HG03439 (cell line): ENCODE measurements around the gene NLN.
"Not testable (repeated sequence)": the region's sequence is repeated elsewhere in the genome, so short reads cannot be mapped to it uniquely, and the experiment has no call there.

ENCODE experiments used
- ATAC-seq: cut with Tn5 transposase; IDR thresholded peaks from one replicate; pipeline ENCODE4 v1.9.1; 2021; ENCODE audit warnings: mild to moderate bottlenecking, moderate library complexity; ENCODE audit not compliant: unreplicated experiment

The NLN gene

DNA sequence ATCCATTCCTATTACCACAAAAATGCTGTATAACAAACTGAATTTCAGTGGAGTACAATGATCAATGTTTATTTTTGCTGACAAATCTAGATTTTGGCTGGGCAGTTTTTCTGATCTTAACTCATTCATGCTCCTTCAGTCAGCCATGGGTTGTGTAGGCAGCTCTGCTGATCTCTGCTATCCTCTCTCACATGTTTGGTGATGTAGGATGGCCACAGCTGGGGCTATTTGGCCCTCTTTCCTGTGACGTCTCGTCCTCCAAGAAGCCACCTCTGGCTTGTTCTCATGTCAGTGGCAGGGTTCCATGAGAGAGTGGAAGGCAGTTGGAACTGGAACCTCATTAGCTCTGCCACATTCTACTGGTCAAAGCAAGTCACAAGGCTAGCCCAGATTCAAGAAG lies 8.9 kb downstream of the NLN start:
- no peak for ATAC-seq

DNA sequence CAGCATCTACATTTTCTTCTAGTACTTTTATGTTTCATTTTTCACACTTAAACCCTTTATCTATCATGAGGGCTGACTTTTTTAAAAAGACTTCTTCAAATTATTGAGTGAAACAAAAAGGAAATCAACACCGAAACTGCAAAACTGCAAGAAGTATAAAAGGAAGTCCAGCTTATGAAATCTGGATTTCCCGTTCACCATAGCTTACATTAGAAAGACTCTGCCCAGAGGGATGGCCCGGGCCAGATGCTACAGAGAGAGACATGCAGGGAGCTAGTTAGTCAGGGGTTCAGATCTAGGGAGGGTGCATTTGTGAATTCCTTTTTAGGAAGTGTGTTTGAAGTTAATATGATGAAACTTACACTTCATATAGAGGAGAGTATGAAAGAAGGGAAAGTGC lies 10.0 kb downstream of the NLN start:
- ATAC-seq: not testable (repeated sequence)

DNA sequence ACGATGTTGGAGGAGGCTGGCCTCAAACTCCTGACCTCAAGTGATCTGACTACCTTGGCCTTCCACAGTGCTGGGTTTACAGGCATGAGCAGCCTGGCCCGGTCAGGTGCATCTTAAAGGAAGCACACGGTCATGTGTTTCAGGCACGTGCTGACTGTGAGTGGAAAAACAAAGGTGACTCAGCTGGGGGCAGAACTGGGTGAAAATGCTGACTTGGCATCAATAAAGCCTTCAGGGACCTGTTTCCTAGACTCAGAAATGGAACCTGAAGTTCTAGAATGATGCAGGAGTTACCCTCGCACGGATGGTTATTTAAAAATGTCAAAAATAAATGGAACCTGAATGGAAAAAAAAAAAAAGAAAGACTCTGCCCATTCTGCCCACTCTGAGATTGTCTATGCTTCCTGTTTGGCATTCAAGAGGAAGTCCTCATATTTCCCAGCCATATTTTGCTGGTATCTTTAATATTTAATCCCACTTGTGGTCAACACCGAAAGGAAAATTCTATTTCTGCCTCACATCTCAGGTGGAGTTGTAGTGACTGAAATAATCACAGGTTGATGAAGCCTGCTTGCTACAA lies 12.3 kb downstream of the NLN start:
- ATAC-seq: not testable (repeated sequence)

DNA sequence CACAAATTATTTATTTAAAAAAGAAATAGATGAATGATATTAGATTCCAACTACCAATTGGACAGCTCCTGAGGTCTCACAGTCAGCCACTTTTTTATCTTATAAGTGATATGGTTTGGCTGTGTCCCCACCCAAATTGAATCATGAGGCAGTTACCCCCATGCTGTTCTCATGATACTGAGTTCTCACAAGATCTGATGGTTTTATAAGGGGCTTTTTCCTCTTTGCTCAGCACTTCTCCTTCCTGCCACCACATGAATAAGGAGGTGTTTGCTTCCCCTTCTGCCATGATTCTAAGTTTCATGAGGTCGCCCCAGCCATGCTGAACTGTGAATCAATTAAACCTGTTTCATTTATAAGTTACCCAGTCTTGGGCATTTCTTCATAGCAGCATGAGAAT lies 12.9 kb downstream of the NLN start:
- ATAC-seq: no peak

DNA sequence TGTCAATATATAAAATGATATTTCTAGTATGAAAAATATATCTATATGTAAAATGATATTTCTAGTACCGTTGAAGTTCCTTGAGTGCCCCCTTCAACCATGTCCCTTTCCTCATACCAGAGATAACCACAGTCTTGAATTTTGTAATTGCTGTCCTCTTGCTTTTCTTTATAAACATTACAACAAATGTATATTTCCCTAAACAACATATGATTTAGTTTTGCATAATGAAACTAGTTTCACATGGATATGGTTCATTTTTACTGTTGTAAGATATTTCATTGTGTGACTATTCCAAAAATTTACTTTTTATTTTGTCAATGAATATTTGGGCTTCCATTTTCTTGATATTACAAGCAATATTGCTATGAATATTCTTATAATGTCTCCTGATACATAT lies 14.0 kb downstream of the NLN start:
- ATAC-seq: no peak

DNA sequence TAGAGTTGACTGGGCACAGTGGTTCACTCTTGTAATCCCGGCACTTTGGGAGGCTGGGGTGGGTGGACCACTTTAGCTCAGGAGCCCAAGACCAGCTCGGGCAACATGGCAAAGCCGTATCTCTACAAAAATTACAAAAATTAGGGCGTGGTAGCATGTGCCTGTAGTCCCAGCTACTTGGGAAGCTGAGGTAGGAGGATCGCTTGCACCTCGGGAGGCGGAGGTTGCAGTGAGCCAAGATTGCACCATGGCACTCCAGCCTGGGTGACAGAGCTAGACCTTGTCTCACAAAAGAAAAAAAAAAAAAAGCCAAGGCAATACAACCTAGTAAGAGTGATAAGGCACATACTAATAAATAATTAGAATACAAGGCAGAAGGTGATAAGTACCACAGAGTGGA lies 15.8 kb downstream of the NLN start:
- no peak for ATAC-seq

GRCh38 chr5:65738305-65738704 lies 16.3 kb downstream of the NLN start:
- no peak for ATAC-seq

DNA sequence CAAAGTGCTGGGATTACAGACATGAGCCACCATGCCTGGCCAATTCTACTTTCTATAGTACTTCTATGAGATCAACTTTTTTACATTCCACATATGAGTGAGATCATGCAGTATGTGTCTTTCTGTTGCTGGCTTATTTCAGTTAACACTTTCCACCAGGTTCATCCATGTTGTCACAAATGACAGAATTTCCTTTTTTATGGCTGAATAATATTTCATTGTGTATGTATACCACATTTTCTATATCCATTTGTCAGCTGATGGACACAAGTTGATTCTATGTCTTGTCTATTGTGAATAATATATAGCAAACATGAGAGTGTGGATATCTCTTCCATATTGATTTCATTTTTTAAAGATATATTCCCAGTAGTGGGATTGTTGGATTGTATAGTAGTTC lies 17.2 kb downstream of the NLN start:
- no peak for ATAC-seq

DNA sequence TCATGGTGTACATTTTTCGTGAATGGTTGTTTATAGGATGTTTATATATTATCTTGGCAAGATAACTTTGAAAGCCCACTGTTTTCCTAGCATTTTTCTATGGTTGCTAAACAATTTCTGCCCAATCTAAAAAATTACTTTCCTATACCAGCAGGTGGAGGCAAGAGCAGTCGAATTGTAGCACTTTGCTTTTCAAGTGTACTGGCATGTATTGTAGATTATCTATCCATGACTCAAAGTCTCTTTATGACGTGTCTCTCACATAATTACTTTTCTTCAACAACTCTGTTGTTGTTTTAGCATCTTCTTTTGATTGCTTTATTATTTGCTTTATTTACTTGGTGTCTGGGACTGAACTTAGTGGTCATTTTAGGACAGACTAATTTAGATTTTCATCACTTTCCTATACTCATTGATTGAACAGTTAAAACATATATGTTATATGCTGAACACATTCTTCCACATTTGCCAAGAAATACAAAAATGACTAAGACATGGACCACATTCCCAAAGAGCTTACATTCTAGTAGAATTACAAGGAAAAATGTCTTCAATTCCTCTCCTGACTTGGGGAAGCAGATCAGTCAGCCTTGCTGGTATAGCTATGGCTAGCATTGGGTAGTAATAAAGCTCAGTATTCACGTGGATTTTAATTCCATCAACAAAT lies 20.7 kb downstream of the NLN start:
- ATAC-seq: no peak

DNA sequence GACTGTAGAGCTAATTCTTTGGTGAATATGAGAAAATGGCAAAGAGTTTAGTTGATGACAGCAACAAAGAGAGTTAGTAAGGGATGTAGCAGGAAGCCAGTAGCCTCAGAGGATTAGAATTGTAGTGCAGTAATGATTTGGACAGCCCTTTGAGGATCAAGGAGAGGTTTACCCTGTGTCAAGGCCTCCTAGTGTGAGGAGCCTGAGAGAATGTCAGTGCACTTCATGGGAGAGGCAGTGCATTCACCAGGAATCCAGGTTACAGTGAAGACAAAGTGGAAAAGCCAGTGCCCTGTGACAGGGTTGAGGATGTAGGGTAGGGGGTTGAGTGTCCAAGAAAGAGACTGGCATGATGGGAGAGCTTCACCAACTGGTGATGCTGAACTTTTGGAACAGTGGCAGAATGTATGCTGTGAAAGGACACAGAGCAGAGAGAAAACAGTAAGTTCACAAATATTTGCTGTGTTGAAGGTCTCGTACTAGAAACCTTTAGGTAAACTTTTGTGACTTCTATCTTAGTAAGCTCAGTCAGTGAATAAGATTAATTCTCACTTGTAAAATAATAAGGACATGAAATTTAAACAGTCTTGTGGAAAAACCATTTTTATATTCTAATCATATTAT lies 27.3 kb downstream of the NLN start:
- no peak for ATAC-seq

DNA sequence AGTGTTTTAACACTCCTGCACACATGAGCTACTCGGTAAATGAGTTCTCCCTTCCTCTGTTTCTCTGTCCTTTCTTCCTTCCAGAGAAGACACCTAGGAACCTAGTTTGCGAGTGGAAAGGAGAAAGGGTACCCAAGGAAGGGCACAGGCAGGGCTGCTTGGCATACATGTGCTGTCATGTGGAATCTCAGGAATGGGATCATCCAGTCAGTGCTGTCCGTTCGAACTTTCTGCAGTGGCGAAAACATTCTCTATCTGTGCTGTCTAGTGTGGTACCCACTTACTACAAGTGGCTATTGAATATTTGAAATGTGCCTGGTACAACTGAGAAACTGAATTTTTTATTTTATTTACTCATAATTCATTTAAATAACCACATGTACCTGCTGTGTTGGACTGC lies 28.0 kb downstream of the NLN start:
- no peak for ATAC-seq

GRCh38 chr5:65750938-65751337 lies 28.9 kb downstream of the NLN start:
- no peak for ATAC-seq

- no peak for ATAC-seq
Measured at GRCh38 chr5:65753189-65753588, 31.2 kb downstream of the NLN start.

- ATAC-seq: no peak
Measured at GRCh38 chr5:65758546-65759144, 36.6 kb downstream of the NLN start.

- ATAC-seq: no peak
Measured at GRCh38 chr5:65760504-65761275, 38.7 kb downstream of the NLN start.

- no peak for ATAC-seq
Measured at GRCh38 chr5:65762234-65762633, 40.2 kb downstream of the NLN start.

- no peak for ATAC-seq
Measured at GRCh38 chr5:65765582-65765981, 43.6 kb downstream of the NLN start.

DNA sequence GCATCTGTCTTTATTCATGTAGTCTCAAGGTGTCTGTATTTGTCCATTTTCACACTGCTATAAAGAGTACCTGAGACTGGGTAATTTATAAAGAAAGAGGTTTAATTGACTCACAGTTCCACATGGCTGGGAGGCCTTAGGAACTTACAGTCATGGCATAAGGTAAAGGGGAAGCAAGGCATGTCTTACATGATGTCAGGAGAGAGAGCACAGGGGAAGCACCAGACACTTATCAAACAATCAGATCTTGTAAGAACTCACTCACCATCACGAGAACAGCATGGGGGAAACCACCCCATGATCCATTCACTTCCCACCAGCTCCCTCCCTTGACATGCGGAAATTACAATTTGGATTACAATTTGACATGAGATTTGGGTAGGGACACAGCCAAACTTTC lies 44.2 kb downstream of the NLN start:
- ATAC-seq: no peak

DNA sequence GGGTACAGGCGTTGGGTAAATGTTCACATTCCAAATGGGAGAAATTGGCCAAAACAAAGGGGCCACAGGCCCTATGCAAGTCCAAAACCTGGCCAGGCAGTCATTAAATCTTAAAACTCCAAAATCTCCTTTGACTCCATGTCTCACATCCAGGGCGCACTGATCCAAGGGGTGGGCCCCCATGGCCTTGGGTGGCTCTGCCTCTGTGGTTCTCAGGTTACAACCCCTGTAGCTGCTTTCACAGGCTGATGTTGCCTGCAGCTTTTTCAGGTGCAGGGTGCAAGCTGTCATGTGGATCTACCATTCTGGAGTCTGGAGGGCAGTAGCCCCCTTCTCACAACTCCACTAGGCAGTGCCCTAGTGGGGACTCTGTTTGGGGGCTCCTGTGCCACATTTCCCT lies 44.8 kb downstream of the NLN start:
- no peak for ATAC-seq

- no peak for ATAC-seq
Measured at GRCh38 chr5:65767565-65767964, 45.6 kb downstream of the NLN start.

DNA sequence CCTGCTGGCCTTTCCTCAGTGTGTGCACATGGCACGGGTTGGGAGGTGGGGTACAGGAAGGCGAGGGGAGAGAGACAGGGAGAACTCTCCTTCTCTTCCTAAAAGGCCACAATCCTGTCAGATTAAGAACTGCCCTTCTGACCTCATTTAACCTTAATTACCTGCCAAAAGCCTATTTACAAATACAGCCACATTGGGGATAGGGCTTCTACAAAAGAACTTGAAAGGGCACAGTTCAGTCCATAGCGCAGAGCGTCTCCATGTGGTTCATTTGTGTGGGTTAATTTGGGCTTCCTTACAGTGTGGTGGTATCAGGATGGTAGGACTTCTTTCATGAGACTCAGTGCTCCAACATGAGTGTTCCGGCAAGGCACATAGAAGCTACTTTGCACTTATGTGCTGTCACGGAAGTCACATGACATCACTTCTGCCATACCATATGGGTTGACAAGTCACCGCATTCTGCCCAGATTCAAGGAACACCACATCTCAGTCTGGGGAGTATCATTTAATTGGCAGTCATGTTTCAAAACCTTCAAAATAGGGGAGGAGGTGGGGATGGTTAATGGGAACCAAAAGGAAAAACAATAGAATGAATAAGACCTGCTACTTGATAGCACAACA lies 46.8 kb downstream of the NLN start:
- ATAC-seq: no peak
